Measurements from ENCODE around the gene TTC9C.

- peak; percentile 75 for TF ChIP-seq CTCF (conservative IDR thresholded peaks at IDR 0.05)
- TF ChIP-seq EZH2 (IDR thresholded peaks at IDR 0.05; ENCODE audit: low read depth) = no peak
These were observed 47.5 kb upstream of the TTC9C start for GRCh38 chr11:62680825-62681240.

Measured in PC-9 (cell line).